NCI-H187 treated with DMSO at 0.1 percent for 48 hours (cell line): ENCODE measurements around the gene METTL13.
"Not testable (repeated sequence)": the region's sequence is repeated elsewhere in the genome, so short reads cannot be mapped to it uniquely, and the experiment has no call there.

Source experiments
- DNase-seq: peaks from one replicate; lab custom pipeline; 2025; lab: John Stamatoyannopoulos, UW

The METTL13 gene

DNA sequence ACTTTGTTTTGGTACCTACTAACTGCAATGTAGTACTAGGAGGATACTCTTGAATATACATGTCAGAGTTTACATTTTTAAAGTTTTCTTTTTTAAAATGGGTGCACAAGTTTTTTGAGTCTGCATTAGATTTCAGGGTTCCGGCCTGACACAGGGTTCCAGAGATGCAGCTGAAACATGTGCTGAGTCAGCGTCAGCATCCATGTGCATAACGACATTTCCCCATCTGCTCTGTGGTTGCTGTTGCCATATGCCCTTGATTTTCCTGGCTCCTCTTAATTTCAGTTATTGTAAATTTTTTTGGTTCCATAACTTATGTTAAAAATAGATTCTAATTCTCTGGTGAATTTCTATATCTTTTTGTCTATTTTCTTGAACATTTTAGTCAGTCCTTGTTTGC, 12.3 kb upstream of the METTL13 start:
- DNase-seq: no peak

DNA sequence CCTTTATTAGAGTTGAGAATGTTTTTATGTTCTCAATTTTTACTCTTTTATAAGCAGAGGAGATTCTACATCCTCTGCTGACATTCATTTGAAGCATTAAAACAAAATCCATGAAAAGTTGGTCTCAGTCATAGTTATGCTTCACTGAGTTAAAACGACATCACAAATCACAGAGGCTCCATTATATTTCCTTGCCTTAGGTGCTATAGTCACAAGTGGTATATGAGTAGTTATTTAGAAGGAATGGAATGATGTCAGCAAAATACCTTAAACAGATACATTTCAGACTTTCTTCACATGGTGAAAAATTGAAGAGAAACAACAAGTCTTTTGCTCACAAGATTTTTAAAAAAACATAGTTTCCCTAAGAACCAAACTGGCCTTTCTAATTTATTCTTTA, 11.7 kb upstream of the METTL13 start:
- DNase-seq: no peak

DNA sequence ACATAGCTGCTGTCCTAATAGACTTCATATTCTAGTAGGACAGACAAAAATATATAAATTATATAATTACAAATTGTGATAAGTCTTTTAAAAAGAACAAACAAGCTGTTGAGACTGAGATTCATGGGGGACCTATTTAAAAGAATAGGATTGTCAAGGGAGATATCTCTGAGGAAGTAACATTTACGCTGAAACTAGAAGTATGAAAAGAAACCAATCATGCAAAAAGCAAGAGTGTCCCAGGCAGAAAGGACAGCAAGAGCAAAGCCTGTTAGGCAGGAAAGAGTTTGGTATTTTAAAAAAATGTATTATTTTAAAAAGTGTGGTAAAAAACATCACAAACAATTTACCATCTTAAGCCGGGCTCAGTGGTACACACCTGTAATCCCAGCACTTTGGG, 9.1 kb upstream of the METTL13 start:
- no peak for DNase-seq

DNA sequence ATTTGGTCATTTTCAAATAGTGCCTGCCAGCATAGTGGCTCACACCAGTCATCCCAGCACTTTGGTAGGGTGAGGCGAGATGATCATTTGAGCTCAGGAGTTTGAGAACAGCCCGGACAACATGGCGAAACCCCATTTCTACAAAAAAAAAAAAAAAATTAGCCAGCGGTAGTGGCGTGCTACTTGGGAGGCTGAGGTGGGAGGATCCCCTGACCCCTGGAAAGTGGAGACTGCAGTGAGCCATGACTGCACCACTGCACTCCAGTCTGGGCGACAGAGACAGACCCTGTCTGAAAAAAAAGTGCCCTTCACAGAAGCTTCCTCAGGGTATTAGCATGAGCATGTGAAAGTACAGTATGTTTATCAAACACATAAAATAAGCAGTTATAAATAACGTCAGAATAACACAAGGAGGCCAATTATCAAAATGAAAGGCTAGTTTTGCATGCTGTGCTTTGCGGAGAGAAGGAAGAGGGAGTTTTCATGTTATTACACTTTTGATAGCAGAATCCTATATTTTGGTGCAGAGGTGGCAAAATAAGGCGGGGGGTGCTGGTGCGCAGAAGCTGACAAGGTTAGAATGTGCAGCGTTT, 781 bp upstream of the METTL13 start:
- no peak for DNase-seq

DNA sequence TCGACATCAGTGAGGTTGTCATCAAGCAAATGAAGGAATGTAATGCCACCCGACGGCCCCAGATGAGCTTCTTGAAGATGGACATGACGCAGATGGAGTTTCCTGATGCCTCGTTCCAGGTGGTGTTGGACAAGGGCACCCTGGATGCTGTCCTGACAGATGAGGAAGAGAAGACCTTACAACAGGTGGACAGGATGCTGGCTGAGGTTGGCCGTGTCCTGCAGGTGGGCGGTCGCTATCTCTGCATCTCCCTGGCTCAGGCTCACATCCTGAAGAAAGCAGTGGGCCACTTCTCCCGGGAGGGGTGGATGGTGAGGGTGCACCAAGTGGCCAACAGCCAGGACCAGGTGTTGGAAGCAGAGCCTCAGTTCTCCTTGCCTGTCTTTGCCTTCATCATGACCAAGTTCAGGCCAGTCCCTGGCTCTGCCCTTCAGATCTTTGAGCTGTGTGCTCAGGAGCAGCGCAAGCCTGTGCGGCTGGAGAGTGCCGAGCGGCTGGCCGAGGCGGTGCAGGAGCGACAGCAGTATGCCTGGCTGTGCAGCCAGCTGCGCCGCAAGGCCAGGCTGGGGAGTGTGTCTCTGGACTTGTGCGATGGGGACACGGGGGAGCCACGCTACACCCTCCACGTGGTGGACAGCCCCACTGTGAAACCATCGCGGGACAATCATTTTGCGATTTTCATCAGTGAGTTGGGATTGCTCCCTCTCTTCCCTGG, 2.5 kb downstream of the METTL13 start:
- DNase-seq: no peak

DNA sequence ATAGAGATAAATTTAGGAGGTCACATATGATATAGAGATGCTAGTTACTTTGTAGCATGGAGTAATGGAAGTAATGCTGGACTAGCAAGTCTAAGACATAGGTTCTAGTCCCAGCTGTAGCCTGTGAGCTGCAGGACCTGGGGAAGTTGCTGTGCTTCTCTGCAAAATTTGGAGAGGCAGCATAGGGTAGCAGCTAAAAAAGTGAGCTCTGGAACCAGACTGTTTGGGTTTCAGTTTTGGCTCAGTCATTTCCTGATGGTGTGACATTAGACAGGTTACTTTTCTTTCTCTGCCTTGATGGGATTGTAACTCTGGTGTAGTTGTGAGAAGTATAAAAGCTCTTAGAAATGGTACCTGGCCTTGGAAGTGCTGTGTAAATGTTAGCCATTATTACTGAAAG, 3.3 kb downstream of the METTL13 start:
- no peak for DNase-seq

DNA sequence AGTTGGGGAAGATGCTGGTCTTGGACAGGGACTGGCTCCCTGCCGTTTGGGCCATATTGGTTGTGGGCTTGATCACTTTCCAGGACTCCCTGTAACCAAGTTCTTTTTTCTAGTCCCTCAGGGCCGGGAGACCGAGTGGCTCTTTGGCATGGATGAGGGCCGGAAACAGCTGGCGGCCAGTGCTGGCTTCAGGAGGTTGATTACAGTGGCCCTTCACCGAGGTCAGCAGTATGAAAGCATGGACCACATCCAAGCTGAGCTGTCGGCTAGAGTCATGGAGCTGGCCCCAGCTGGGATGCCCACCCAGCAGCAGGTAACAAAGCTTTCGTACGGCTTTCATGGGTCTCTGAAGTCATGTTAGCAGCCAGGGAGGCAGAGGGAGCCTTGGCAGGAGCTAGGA, 4.3 kb downstream of the METTL13 start:
- DNase-seq: no peak

DNA sequence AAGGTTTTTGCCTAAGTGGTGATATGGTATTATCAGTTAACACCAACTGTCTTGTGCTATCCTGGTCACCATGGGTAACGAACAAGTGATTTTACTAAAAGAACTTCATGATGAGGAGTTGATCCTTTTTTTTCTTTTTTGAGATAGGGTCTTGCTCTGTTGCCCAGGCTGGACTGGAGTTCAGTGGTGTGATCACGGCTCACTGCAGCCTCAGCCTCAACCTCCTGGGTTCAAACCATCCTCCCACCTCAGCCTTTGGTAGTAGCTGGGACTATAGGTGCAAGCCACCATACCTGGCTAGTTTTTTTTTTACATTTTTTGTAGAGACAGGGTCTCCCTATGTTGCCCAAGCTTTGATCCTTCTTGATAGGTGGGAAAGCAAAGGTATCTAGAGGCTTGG, 5.1 kb downstream of the METTL13 start:
- no peak for DNase-seq

DNA sequence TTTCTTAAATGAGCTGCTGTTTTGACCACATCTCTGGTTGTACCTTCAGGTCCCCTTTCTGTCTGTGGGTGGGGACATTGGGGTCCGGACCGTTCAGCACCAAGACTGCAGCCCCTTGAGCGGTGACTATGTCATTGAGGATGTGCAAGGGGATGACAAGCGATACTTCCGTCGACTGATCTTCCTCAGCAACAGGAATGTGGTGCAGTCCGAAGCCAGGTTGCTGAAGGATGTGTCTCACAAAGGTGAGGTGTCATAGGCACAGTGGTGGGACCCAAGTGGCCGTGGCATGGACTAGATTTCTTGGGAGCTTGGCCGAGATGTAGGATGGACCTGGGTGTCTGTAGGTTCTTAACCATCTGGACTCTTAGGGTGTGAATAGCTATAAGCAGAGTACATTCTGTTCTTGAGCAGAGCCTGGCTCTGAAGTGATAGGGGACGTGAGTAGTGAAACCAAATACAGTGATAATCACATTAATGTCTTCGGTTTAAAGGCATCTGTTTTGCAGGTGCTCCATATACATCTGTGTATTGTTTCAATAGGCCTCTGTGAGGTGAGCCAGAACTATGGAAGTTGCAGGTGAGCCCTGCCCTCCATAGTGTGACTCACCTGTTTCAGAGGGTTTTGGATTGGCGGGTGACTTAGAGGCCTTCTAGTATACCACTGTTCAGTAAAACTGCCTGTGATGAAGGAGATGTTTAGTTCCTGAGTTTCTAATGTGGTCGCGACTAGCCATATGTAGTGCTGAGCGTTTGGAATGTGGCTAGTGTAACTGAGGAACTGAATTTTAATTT, 6.4 kb downstream of the METTL13 start:
- DNase-seq: no peak

DNA sequence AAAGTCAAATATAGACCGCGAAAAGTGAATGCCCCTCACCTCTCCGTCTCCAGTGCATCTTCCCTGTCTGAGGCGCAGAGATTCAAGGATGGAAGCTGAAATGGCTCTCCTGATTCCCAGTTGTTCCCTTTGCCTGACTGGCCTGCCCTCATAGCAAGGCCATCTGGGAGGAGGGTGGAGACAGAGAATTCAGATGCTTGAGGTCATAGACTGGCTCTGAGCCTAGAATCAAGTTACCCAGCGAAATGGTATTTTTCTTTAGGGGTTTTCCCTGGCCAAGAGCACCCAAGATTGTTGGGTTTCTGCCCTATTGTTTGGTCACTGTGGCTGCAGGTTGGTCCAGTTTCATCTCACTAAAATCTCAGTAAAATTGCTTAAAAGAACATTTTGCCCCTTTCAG, 7.2 kb downstream of the METTL13 start:
- DNase-seq: no peak

DNA sequence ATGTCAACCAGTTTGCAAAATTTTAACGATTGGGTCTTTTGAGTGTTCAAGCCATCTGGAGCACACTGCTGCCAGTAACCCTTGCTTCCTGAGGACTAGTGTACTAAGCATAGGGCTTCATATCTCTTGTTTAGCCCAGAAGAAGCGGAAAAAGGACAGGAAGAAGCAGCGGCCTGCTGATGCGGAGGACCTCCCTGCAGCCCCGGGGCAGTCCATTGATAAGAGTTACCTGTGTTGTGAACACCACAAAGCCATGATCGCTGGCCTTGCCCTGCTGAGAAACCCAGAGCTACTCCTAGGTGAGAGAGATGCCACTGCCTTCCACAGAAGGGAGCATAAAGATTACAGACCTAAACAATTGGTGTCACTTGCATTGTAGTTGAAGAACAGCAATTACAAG, 8.9 kb downstream of the METTL13 start:
- DNase-seq: no peak

DNA sequence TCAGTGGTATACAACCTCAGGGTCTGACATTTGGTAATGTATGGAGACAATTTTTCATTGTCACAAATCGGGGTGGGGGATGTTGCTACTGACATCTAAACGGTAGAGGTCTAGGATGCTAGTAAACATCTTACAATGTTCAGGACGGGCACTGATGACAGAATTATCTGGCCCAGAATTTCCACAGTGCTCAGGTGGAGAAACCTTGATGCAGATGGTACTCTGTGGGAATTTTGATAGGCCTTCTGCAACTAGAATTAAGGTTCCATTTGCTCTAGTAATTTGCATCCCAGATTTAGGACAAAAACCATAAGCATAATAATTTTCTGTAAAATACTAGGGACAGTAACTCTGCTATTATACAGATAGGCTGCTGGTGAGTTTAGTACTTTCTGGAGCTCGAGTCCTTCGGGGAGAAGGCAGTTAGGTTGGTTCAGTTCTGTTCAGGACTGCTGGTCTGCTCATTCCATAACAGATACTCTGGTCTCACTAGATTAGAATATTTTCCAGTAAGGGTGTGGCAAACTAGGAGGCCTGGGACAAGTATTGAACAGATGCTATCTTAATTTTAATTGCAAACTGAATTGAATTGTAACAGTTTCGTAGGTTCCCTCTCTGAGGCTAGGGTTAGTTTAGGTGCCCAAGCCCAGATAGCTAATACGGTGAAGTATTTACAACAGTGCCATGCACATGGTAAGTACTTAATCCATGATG, 11.4 kb downstream of the METTL13 start:
- DNase-seq: no peak

DNA sequence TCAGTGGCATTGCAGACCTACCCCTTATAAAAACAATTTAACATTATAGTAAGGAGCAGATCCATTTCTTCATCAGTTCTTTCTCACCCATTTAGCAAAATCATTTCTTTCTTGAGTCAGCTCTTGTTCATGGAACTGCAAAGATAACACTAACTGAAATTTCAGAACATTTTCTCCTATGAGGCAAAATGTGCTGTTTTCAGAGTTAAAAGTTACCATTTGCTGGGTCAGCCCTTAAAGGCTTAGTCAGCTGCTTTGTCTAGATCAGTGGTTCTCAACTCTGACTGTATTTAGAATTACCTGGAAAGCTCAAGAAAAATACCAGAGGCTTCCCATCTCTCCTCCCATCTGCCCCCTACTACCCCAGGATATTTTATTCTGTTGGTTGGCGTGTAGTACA, 12.2 kb downstream of the METTL13 start:
- no peak for DNase-seq

DNA sequence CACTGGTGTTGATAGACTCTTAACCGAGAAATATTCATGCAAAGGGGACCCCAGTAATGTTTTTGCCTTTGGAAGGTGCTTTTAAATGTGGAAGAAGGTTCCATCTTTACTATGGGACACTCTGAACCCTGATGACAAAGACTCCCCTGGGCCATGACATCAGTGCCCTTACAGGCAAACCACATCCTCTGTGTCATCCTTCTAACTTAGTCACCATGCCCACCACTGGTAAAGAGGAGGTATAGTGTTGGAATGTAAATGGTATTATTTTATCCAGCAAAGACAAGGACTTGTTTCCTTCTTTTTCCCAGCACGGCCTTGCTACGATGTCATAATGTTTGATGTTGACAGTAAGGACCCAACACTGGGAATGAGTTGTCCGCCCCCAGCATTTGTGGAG, 12.6 kb downstream of the METTL13 start:
- DNase-seq: no peak

DNA sequence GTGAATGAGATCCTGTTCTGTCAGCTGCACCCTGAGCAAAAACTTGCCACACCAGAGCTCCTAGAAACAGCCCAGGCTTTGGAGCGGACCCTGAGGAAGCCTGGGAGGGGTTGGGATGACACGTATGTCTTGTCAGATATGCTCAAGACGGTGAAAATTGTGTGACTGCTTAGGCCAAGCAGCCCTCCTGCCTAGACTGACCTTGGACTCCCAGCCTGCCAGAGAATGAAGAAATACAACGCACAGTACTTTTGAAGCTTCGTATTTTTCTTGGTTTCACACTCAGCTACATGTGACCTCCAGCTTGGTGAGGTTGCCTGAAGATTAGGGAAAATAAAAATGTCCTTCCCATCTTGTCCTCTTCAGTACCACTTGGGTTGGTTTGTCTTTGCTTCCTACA, 15.1 kb downstream of the METTL13 start:
- DNase-seq: no peak

DNA sequence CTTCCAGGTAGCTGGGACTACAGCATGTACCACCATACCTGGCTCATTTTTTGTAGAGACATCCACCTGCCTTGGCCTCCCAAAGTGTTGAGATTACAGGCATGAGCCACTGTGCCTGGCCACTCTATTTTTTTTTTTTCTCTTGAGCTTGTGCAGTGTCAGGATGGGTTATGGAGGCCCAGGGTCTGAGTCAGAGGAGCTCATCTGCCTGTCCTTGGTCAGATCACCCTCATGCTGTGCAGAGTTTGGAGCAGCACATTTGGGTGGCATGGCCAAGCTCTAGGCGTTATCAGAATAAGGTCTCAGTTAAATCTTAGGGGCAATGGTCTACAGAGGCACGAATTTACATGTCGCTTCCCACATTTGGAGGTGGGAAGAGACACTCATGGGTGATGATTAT, 16.9 kb downstream of the METTL13 start:
- no peak for DNase-seq

DNA sequence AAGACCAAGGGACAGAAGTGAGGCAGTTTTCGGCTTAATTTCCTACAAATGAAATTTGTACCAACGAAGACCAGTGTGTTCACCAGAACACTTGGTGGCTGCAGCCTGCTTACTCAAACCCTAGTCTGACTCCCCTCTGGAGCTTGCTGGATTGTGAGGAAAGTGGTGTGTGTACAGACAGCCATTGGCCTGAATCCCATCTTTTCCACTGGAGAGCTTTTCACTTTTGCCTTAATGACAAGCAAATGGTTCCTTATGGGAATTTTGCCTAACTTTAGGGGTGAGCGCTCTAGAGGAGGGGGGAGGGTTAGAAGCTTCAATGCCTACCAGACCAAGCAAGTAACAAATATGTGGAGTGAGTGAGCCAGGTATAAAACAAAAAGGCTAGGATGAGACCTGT, 17.3 kb downstream of the METTL13 start:
- DNase-seq: no peak

DNA sequence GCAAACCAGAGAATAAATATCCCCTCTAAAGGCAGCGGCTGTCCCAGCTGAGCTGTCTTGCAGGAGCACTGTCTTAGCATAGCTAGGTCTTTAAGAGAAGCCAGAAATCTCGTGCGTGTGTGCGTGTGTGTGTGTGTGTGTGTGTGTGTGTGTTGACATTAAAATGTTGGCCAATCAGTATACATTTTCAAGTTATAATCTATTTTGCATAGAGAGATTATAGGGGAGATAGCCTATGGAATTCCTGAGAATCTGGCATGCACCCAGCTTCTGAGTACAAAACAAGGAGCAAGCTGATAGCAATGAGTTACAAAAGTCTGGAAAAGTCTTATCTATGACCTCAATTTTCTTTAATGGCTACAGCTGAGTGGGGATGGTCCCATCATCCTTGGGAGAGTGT, 17.7 kb downstream of the METTL13 start:
- no peak for DNase-seq

DNA sequence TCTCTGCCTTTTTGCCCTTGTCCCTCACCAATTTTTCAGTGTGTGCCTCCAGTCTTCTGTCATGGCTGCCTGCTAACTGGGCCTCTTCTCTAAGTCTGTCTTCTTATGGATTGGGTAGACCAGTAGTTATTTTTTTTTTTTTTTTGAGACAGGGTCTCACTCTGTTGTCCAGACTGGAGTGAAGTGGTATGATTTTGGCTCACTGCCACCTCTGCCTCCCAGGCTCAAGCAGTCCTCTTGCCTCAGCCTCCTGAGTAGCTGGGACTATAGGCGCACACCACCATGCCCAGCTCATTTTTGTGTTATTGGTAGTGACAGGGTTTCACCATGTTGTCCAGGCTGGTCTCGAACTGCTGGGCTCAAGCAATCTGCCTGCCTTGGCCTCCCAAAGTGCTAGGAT, 18.2 kb downstream of the METTL13 start:
- not testable (repeated sequence) for DNase-seq

DNA sequence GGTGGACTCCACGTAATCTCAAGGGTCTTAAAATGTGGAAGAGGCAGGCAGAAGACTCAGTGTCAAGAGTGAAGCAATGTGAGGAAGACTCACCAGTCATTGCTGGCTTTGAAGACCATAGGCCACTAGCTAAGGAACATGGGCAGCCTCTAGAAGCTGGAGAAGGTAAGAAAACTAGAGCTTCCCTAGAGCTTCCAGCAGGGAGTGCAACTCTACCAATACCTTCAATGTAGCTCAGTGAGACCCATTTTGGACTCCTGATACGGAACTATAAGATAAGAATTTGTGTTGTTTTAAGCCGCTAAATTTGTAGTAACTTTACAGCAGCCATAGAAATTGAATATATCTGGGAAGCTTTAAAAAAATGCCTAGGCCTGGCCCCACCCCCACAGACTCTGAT, 18.9 kb downstream of the METTL13 start:
- no peak for DNase-seq

DNA sequence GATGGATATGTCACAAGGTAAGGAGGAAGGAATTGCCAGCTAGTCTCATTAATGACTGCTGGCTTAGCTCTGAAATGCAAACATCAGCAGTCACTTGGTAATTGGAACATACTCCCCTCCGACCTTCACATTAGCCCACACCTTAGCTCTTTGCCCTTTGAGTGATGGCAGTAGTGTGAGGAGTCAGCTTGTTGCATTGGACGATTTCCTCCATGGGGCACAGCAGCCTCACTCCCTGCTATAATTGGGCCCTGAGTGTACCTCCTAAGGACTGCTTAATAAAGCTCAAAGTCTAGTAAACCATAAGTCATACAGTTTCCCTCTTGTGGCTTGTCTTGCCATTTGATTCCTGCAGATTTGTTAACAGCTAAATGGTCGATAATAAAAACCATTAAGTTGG, 19.4 kb downstream of the METTL13 start:
- no peak for DNase-seq

DNA sequence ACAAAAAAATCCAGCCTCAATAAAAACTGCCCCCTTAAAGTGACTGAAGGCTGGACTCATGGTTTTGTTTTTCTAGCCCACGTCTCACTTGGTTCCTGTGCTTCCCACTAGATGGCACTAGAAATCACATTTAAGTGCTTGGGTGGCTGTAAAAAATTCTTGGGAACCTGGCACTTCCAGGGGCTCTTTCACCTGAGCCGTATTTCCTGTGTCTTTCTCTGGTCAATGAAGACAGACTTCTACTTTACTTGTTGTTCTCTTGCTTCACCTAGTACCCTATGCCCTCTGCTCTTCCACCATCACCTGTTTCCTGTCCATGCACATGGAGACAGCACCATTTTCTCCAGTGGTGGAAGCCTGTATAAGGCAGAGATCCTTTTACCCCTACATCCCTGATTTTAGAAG, 20.0 kb downstream of the METTL13 start:
- DNase-seq: no peak

DNA sequence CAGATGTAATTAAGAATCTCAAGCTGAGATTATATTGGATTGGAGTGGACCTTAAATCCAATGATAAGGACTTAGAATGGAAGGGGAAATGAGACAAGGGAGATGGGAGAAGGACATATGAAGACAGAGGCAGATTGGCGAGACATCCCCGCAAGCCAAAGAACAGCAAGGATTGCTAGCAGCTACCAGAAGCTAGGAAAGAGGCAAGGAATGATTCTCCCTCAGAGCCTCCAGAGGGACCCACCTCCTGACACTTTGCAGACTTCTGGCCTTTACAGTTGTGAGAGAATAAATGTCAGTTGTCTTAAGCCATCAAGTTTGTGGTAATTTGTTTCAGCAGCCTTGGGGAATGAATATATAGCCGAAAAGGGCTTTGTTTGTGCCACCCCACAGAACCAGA, 20.7 kb downstream of the METTL13 start:
- DNase-seq: no peak
